Spleen (tissue), 11 donors: ENCODE results near the gene EPB41L4A. TPM values are rescaled to one million over a fixed set of nuclear protein-coding genes. Genes with fewer than 3 reads are reported as not detected.
"Not testable (repeated sequence)": the region's sequence is repeated elsewhere in the genome, so short reads cannot be mapped to it uniquely, and the experiment has no call there.

Source experiments
- DNase-seq: peaks from one replicate; pipeline ENCODE4 v3.0.0-alpha.2; 2020
- H3K27ac ChIP-seq, 8 donors: fragments of 200-600 bp; sonication (generic) in 7 of 8; 1 replicate in 4 of 8; 2 replicates in 4 of 8; pipeline versions ENCODE4 v1.5.0 to v1.8.0; 2016 to 2021; ENCODE audit warnings: inconsistent platforms in 4 of 8, mild to moderate bottlenecking in 4 of 8, moderate library complexity in 1 of 8
- H3K27me3 ChIP-seq, 7 donors: fragments of 200-600 bp; sonication (generic) in 6 of 7; replicated peaks in 1 of 7; 1 replicate in 4 of 7; 2 replicates in 3 of 7; pipeline versions ENCODE4 v1.5.0 to v1.8.0; 2016 to 2021; ENCODE audit warnings: inconsistent platforms in 3 of 7, mild to moderate bottlenecking in 1 of 7
- H3K36me3 ChIP-seq, 6 donors: fragments of 200-600 bp; sonication (generic) in 5 of 6; 1 replicate in 4 of 6; 2 replicates in 2 of 6; pipeline versions ENCODE4 v1.5.0 to v1.8.0; 2016 to 2021; ENCODE audit warnings: inconsistent platforms in 2 of 6
- H3K4me1 ChIP-seq, 6 donors: fragments of 200-600 bp; sonication (generic) in 5 of 6; 1 replicate in 3 of 6; 2 replicates in 3 of 6; pipeline versions ENCODE4 v1.5.0 to v1.8.0; 2016 to 2021; ENCODE audit warnings: inconsistent platforms in 3 of 6
- H3K4me3 ChIP-seq, 8 donors: fragments of 200-600 bp; sonication (generic) in 7 of 8; 1 replicate in 4 of 8; 2 replicates in 4 of 8; pipeline versions ENCODE4 v1.5.0 to v1.8.0; 2016 to 2021; ENCODE audit warnings: inconsistent platforms in 4 of 8, mild to moderate bottlenecking in 4 of 8, moderate library complexity in 2 of 8
- H3K9me3 ChIP-seq, 8 donors: fragments of 200-600 bp; sonication (generic) in 7 of 8; 1 replicate in 4 of 8; 2 replicates in 4 of 8; pipeline versions ENCODE4 v1.5.0 to v1.8.0; 2016 to 2021; ENCODE audit warnings: inconsistent platforms in 4 of 8
- POLR2A ChIP-seq, 3 donors: fragments of 450-650 bp; IDR thresholded peaks; one replicate each; pipeline ENCODE4 v1.5.1; 2017; ENCODE audit warnings: antibody characterized with exemption in 3 of 3, mild to moderate bottlenecking in 1 of 3
- POLR2AphosphoS5 ChIP-seq, 3 donors: sonication (generic); formaldehyde crosslinking; IDR thresholded peaks; one replicate each; pipeline ENCODE4 v1.5.1; 2017; ENCODE audit warnings: antibody characterized with exemption in 3 of 3
- WGBS, 5 donors: extraction: QIAGEN DNeasy Blood & Tissue Kit in 3 of 5; methylation state at CpG; one replicate each; pipeline versions ENCODE4 v1.1.5 to v1.1.7; 2013 to 2018; 5-methylcytosine and 5-hydroxymethylcytosine counted together
- intact Hi-C: fragments of 100-400 bp; cut with DNase I; formaldehyde crosslinking; loops from one replicate; pipeline ENCODE4 v1.15.0; 2023; ENCODE audit warnings: low total_unique reads
- polyA plus RNA-seq, 3 donors: library from polyadenylated mRNA; stranded (reverse); fragments of 200-250 nt; gene quantifications; one replicate each; pipeline ENCODE4 v1.2.1, GENCODE V29; 2013
- total RNA-seq, 7 donors: library from RNA; depleted of rRNA in 3 of 7; stranded (reverse); fragments of >200 nt in 3 of 7; fragmentation: NEBNext Ultra II Directional in 4 of 7; extraction: Animal tissue kit (Norgen Biotek cat#: 25700) in 4 of 7; gene quantifications; one replicate each; pipeline versions ENCODE4 v1.1.0 to v1.2.1, GENCODE V29; 2016 to 2021
- TF ChIP-seq, protein P1 (sequence below), 11 experiments: fragments of 200-600 bp in 7 of 11; fragments of 450-650 bp in 4 of 11; sonication (generic) in 4 of 11; IDR thresholded peaks in 8 of 11; conservative IDR thresholded peaks in 3 of 11; 1 replicate in 7 of 11; 2 replicates in 4 of 11; pipeline versions ENCODE4 v1.4.0 to v1.8.0; 2016 to 2021; ENCODE audit warnings: antibody characterized with exemption in 11 of 11, inconsistent platforms in 4 of 11, mild to moderate bottlenecking in 1 of 11
- donor health status: healthy with polysubstance abuse.
- donor health status: DM: no; HTN: no; CAD: no; lungs with moderate emphysema.
- donor health status: DM: no; HTN: no; CAD: no.
- donor health status: Bipolar disorder and iron deficiency.
- donor health status: healthy.
- donor health status: DM: no; HTN: no; CAD: no.
- donor health status: DM: yes; HTN: yes; CAD: no.

Gene EPB41L4A
- total and polyA plus RNA-seq, 10 donors, result 1.4 to 28.1 (median 12.2) TPM

DNA sequence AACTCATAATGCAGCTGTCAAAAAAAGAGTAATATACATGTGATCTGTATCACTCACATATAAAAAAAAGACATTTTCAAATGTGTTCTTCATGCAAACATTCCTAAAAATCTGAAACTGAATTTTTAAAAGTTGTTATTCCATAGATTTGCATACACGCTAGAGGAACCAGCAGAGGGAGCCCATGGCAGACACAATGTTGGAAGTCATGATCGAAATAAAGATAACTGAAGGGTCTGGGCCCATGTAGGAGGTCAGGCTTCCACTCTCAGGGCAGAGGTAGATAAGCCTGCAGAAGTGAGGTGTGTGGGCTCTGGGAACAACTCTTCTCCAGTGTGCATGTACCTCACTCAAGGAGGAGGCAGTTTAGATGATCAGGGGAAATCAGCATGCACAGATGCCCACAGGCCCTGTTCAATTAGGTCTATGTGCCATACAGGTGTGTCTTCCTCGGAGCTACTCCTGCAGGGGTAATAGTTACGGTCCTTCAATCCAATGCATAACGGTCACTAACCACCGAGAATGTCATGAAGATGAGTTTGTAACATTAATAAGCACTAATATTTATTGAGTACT, 208.6 kb downstream of the EPB41L4A start:
- TF ChIP-seq, protein P1, sequence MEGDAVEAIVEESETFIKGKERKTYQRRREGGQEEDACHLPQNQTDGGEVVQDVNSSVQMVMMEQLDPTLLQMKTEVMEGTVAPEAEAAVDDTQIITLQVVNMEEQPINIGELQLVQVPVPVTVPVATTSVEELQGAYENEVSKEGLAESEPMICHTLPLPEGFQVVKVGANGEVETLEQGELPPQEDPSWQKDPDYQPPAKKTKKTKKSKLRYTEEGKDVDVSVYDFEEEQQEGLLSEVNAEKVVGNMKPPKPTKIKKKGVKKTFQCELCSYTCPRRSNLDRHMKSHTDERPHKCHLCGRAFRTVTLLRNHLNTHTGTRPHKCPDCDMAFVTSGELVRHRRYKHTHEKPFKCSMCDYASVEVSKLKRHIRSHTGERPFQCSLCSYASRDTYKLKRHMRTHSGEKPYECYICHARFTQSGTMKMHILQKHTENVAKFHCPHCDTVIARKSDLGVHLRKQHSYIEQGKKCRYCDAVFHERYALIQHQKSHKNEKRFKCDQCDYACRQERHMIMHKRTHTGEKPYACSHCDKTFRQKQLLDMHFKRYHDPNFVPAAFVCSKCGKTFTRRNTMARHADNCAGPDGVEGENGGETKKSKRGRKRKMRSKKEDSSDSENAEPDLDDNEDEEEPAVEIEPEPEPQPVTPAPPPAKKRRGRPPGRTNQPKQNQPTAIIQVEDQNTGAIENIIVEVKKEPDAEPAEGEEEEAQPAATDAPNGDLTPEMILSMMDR (IDR thresholded peaks at IDR 0.05 in 8 of 11, conservative IDR thresholded peaks at IDR 0.05 in 3 of 11), result peak in 8 of 11 experiments; percentile 6 to 50 (median 42)
- no peak for TF ChIP-seq POLR2A (IDR thresholded peaks at IDR 0.05)
- H3K27me3 ChIP-seq, result no peaks in the 10 kb centered on the region
- H3K9me3 ChIP-seq, result no peaks in the 10 kb centered on the region
- H3K27ac ChIP-seq, result no peak overlapping the region
- H3K4me3 ChIP-seq, result no peak overlapping the region
- DNase-seq, result no peak
- 63 to 71% (median 65%) methylated on average over 6 of the region's 6 CpGs for WGBS, 5 donors
- H3K4me1 ChIP-seq, result no peaks in the 10 kb centered on the region
- intact Hi-C loops, result loop anchor here (5.0 kb wide), 1 partner anchor 212 kb away; no protein-coding TSS in a partner anchor
- H3K36me3 ChIP-seq, result no peaks in the 10 kb centered on the region

DNA sequence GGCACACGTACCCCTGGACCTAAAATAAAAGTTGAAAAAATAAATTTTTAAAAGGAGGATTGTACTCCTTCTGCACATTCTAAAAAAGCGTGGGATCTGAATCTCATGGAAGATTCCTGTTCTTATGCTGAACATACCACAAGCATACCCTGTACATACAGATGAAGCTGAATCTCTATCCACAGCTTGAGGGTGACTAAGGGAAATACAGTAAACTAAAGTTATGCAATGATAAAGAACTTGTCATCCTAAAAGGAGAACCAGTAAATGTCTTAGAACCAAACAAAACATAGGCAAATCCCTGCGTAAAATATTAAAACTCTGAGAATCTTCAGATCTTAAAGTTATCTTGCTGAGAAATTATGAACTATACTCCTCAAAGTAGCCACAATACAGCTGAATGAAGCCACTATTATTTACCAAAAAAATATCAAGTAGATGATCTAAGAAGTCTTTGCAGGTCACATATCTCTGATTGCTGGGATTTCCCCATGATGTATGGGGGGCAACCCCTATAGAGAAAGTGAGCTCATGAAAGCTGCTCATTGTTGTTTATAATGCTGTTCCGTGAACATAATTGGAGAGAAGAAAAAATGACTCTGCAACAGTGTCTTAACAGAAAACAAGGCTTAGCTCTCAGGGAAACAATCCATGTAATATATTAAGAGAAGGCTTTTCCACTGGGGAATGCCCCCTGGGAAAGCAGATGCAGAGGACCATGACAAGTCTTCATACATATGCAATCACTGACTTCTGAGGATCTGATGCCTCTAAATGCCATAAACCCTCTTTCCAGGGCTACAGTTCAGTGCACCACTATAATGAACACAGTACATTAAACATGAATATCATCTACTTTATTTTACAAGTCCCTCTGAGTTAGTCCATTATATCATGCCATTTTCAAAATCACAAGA, 210.1 kb downstream of the EPB41L4A start:
- no peak overlapping the region for H3K4me3 ChIP-seq
- H3K36me3 ChIP-seq, result peaks cover 0 to 4% (median 0%) of the 10 kb centered on the region in 6 donors
- TF ChIP-seq POLR2AphosphoS5 (IDR thresholded peaks at IDR 0.05) (no peak), POLR2A (IDR thresholded peaks at IDR 0.05) (no peak)
- TF ChIP-seq, protein P1 (IDR thresholded peaks at IDR 0.05 in 8 of 11, conservative IDR thresholded peaks at IDR 0.05 in 3 of 11), result no peak
- intact Hi-C loops, result no loop called here
- no peak overlapping the region for H3K27ac ChIP-seq
- H3K27me3 ChIP-seq, result no peaks in the 10 kb centered on the region
- H3K4me1 ChIP-seq, result no peaks in the 10 kb centered on the region
- 58 to 77% (median 68%) methylated on average over 4 of the region's 4 CpGs for WGBS, 5 donors
- no peaks in the 10 kb centered on the region for H3K9me3 ChIP-seq
- no peak for DNase-seq

DNA sequence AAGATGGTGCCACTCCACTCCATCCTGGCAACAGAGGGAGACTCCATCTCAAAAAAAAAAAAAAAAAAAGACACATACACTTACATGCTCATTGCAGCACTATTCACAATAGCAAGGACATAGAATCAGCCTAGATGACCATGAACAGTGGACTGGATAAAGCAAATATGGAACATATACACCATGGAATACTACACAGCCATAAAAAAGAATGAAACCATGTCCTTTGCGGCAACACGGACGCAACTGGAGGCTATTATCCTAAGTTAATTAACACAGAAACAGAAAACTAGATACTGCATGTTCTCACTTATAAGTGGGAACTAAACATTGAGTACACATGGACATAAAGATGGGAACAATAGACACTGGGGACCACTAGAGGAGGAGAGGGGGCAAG, 210.9 kb downstream of the EPB41L4A start:
- H3K4me3 ChIP-seq, H3K9me3 ChIP-seq, H3K27ac ChIP-seq, intact Hi-C loops, H3K4me1 ChIP-seq, H3K27me3 ChIP-seq, DNase-seq: not testable (repeated sequence)
- peaks cover 0 to 12% (median 0%) of the 10 kb centered on the region in 6 donors for H3K36me3 ChIP-seq
- WGBS, 5 donors, result 96 to 99% (median 98%) methylated on average over 3 of the region's 3 CpGs

DNA sequence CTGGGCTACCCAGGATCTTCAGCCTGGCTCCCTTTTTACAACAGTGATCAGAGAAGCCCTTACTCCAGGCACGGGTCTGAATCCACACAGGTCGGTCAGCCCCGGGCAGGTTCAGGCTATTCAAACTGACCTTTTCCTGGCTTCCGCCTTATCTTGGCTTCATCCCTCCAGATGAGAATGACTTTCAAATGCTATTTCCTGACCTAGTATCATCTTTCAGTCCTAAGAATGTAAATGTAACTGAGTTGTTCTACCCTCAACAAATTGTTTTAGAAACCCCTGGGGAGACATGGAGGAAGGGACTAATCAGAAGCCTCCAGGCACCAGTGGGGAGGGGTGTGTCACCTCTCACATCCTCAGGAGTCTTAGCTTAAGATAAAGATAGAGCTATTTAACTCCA, 213.2 kb downstream of the EPB41L4A start:
- intact Hi-C loops, result no loop called here
- no peaks in the 10 kb centered on the region for H3K4me1 ChIP-seq
- no peaks in the 10 kb centered on the region for H3K27me3 ChIP-seq
- no peaks in the 10 kb centered on the region for H3K9me3 ChIP-seq
- H3K4me3 ChIP-seq, result no peak overlapping the region
- 42 to 55% (median 53%) methylated on average over 4 of the region's 4 CpGs for WGBS, 5 donors
- H3K27ac ChIP-seq, result no peak overlapping the region
- no peak for DNase-seq
- peaks cover 0 to 30% (median 3%) of the 10 kb centered on the region in 6 donors for H3K36me3 ChIP-seq
- no peak for TF ChIP-seq POLR2AphosphoS5 (IDR thresholded peaks at IDR 0.05)

DNA sequence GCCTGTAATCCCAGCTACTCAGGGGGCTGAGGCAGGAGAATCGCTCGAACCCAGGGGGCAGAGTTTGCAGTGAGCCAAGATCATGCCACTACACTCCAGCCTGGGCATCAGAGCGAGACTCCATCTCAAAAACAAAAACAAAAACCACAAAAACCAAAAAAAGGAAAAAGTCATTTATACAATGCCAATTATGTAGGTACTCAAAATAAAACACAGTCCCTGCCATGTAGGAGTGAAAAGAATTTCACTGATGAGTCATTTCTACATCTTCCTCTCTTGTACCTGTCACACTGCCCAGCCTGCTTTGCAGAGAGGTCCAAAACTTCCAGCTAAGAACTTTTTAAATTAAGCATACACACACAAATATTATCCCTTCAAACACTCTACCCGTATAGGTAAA, 215.8 kb downstream of the EPB41L4A start:
- peaks cover 0 to 30% (median 3%) of the 10 kb centered on the region in 6 donors for H3K36me3 ChIP-seq
- no peaks in the 10 kb centered on the region for H3K27me3 ChIP-seq
- WGBS, 5 donors, result 78 to 92% (median 85%) methylated on average over 4 of the region's 4 CpGs
- H3K27ac ChIP-seq, result no peak overlapping the region
- H3K4me1 ChIP-seq, result no peaks in the 10 kb centered on the region
- H3K4me3 ChIP-seq, result no peak overlapping the region
- intact Hi-C loops, result no loop called here
- TF ChIP-seq, protein P1 (IDR thresholded peaks at IDR 0.05 in 8 of 11, conservative IDR thresholded peaks at IDR 0.05 in 3 of 11), result no peak
- TF ChIP-seq POLR2AphosphoS5 (IDR thresholded peaks at IDR 0.05), result no peak
- no peak for TF ChIP-seq POLR2A (IDR thresholded peaks at IDR 0.05)
- no peaks in the 10 kb centered on the region for H3K9me3 ChIP-seq
- no peak for DNase-seq
